RWPE1 (cell line): ENCODE measurements around the gene TNS1.

ENCODE experiments used
- CTCF ChIA-PET: fragments of 350-600 bp; sonication (Branson Sonifier 250); formaldehyde crosslinking; extraction: SDS; loops from one replicate; lab custom pipeline; 2021; lab: Yijun Ruan, JAX
- POLR2A ChIA-PET: fragments of 400-600 bp; formaldehyde crosslinking; extraction: SDS; loops from one replicate; lab custom pipeline; 2020; ENCODE audit warnings: antibody characterized with exemption; ENCODE audit not compliant: low non-redundant PET; lab: Yijun Ruan, JAX
- DNase-seq: peaks from one replicate; pipeline ENCODE4 v3.0.0; 2012; ENCODE audit warnings: low spot score
- H3K27ac ChIP-seq: fragments of 450-650 bp; 2 replicates; pipeline ENCODE4 v1.5.1; 2017
- TF ChIP-seq, protein P1 (sequence below): fragments of 450-650 bp; conservative IDR thresholded peaks from 2 replicates; pipeline ENCODE4 v1.5.1; 2017; ENCODE audit warnings: low read depth, mild to moderate bottlenecking

TNS1 gene

GRCh38 chr2:217928324-217929181, 74.2 kb downstream of the TNS1 start:
- ChIA-PET CTCF (no interaction called here), POLR2A (no interaction called here)
- no peak for DNase-seq
- H3K27ac ChIP-seq, result peak overlapping the region; percentile 93
- TF ChIP-seq, protein P1, sequence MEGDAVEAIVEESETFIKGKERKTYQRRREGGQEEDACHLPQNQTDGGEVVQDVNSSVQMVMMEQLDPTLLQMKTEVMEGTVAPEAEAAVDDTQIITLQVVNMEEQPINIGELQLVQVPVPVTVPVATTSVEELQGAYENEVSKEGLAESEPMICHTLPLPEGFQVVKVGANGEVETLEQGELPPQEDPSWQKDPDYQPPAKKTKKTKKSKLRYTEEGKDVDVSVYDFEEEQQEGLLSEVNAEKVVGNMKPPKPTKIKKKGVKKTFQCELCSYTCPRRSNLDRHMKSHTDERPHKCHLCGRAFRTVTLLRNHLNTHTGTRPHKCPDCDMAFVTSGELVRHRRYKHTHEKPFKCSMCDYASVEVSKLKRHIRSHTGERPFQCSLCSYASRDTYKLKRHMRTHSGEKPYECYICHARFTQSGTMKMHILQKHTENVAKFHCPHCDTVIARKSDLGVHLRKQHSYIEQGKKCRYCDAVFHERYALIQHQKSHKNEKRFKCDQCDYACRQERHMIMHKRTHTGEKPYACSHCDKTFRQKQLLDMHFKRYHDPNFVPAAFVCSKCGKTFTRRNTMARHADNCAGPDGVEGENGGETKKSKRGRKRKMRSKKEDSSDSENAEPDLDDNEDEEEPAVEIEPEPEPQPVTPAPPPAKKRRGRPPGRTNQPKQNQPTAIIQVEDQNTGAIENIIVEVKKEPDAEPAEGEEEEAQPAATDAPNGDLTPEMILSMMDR, result no peak

DNA sequence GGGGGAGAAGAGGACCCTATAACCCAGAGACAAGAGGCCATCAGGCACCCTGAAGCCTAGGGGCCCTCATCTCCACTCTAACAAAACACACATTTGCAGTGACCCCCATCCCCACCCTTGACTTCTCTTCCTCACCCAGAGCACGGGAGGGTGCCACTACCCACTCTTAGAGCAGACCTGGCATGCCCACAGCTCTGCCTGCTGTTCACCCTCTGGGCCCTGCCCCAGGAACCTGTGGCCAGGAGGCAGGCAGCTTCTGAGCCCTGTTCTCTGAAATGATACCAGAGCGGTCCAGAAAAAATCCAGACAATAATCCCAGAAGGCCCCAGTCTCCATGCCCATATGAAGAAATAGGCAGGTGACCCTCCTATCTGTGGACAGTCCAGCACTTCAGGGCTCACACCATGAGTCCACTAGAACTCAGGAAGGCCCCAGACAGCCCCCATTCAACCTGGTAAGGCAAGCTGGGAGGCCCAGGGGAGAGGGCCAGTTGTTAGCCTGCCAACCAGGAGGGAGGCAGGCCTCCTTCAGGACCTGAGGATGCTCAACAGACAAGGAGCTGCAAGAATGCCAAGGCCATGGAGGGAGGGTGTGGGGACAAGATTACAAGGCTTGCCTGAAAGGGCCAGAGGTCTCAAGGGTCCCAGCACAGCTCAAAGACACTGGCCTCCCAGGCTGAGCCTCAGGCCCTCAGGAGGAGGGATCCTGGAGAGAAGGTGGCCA, 75.0 kb downstream of the TNS1 start:
- H3K27ac ChIP-seq, result peak overlapping the region; percentile 93
- DNase-seq, result no peak
- TF ChIP-seq, protein P1, result no peak
- POLR2A ChIA-PET, result no interaction called here
- CTCF ChIA-PET, result no interaction called here

- POLR2A ChIA-PET, result no interaction called here
Observed at GRCh38 chr2:217926801-217927200, 76.0 kb downstream of the TNS1 start.

DNA sequence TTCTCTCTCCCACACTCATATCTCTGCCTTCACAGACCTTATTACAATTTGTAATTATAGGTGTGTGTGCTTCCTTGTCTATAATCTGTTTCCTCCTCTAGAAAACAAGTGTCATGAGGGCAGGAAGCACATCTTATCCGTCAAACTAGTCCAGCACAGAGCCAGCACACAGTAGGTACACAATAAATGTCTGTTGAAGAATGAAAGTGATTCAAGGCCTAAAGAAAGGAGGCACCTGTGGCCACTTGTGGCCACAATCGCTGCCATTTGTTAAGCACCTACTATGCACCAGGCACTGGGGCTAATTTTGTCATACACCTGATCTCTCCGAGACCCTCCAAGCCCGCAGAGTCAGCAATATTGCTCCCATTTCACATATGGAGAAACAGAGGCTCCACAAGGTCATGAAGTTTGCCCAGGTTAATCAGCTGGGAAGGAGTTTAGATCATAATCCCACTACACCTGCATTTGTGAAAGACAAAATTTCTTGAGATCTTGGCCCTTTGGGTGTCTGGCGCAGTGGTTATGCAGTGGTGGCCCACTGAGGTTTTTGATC, 78.4 kb downstream of the TNS1 start:
- CTCF ChIA-PET, result no interaction called here

More at GRCh38 chr2:217926801-217927200, 76.0 kb downstream of the TNS1 start:
- no peak overlapping the region; the same call in 1 of the 2 replicates for H3K27ac ChIP-seq
- no peak for DNase-seq
- CTCF ChIA-PET, result no interaction called here
- TF ChIP-seq, protein P1, result no peak

GRCh38 chr2:217923007-217923686, 79.6 kb downstream of the TNS1 start:
- peak overlapping the region; percentile 47; the same call in 1 of the 2 replicates for H3K27ac ChIP-seq
- POLR2A ChIA-PET, result no interaction called here
- TF ChIP-seq, protein P1, result no peak
- DNase-seq, result no peak
- CTCF ChIA-PET, result interaction anchor here (0.5 to 0.6 kb wide), 2 partner anchors 88 to 90 kb away, joined by 3 to 6 read pairs; no protein-coding TSS in a partner anchor

More for the DNA sequence above, 78.4 kb downstream of the TNS1 start:
- no peak for DNase-seq
- TF ChIP-seq, protein P1, result no peak
- POLR2A ChIA-PET, result no interaction called here
- H3K27ac ChIP-seq, result no peak overlapping the region
